Vagina (tissue), 2 donors: Measurements from ENCODE around the gene LYZ. TPM values are rescaled to one million over a fixed set of nuclear protein-coding genes. Genes with fewer than 3 reads are reported as not detected.

Experiments
- DNase-seq, 2 donors: peaks; one replicate each; pipeline ENCODE4 v3.0.0-alpha.2; 2017; ENCODE audit errors: extremely low spot score in 2 of 2
- H3K27ac ChIP-seq: fragments of 200-600 bp; sonication (generic); one replicate; pipeline ENCODE4 v1.5.1; 2019
- H3K27me3 ChIP-seq: fragments of 200-600 bp; sonication (generic); one replicate; pipeline ENCODE4 v1.5.1; 2019
- H3K36me3 ChIP-seq, 2 donors: fragments of 200-600 bp; sonication (generic); one replicate each; pipeline ENCODE4 v1.5.1; 2017 to 2019
- H3K4me1 ChIP-seq: fragments of 200-600 bp; sonication (generic); one replicate; pipeline ENCODE4 v1.5.1; 2019
- H3K4me3 ChIP-seq, 2 donors: fragments of 200-600 bp; sonication (generic); 1 replicate in 1 of 2; 2 replicates in 1 of 2; pipeline ENCODE4 v1.5.1; 2016 to 2019
- H3K9me3 ChIP-seq: fragments of 200-600 bp; sonication (generic); one replicate; pipeline ENCODE4 v1.5.1; 2019
- CTCF ChIP-seq, 3 experiments: fragments of 450-650 bp in 2 of 3; fragments of 200-600 bp in 1 of 3; sonication (generic) in 1 of 3; IDR thresholded peaks; one replicate each; pipeline ENCODE4 v1.5.1; 2017 to 2019; ENCODE audit warnings: antibody characterized with exemption in 3 of 3, mild to moderate bottlenecking in 2 of 3, moderate library complexity in 2 of 3
- POLR2A ChIP-seq, 2 donors: fragments of 450-650 bp; IDR thresholded peaks; one replicate each; pipeline ENCODE4 v1.6.1; 2017; ENCODE audit warnings: antibody characterized with exemption in 2 of 2, mild to moderate bottlenecking in 2 of 2, moderate library complexity in 2 of 2
- POLR2AphosphoS5 ChIP-seq, 2 donors: sonication (generic); formaldehyde crosslinking; IDR thresholded peaks; one replicate each; pipeline ENCODE4 v1.9.0; 2017; ENCODE audit warnings: antibody characterized with exemption in 2 of 2, mild to moderate bottlenecking in 2 of 2, low read depth in 1 of 2; ENCODE audit not compliant: insufficient read depth in 1 of 2
- intact Hi-C: fragments of 100-400 bp; cut with DNase I; formaldehyde crosslinking; loops from one replicate; pipeline ENCODE4 v1.15.1; 2023
- total RNA-seq: library from RNA; depleted of rRNA; stranded (reverse); fragments of >200 nt; gene quantifications from one replicate; pipeline ENCODE4 v1.2.3, GENCODE V29; 2016

LYZ gene
- total RNA-seq, 1 donor from 2014 or later, result 15.2 TPM

- Histone ChIP-seq H3K36me3 (no peaks in the 10 kb centered on the region), H3K4me1 (no peaks in the 10 kb centered on the region), H3K4me3 (no peak overlapping the region), H3K27ac (no peak overlapping the region), H3K9me3 (no peaks in the 10 kb centered on the region), H3K27me3 (no peaks in the 10 kb centered on the region)
- TF ChIP-seq POLR2A (IDR thresholded peaks at IDR 0.05), result no peak
- no peak for TF ChIP-seq CTCF (IDR thresholded peaks at IDR 0.05)
- TF ChIP-seq POLR2AphosphoS5 (IDR thresholded peaks at IDR 0.05; ENCODE audit: insufficient read depth in 1 of 2, low read depth in 1 of 2), result no peak
- DNase-seq, result no peak
- intact Hi-C loops, result no loop called here
Observed at GRCh38 chr12:69386921-69387320, 38.7 kb downstream of the LYZ start.

- TF ChIP-seq POLR2AphosphoS5 (IDR thresholded peaks at IDR 0.05; ENCODE audit: insufficient read depth in 1 of 2, low read depth in 1 of 2), result no peak
- TF ChIP-seq CTCF (IDR thresholded peaks at IDR 0.05), result peak in 1 of 3 experiments; percentile 26
- no peak for TF ChIP-seq POLR2A (IDR thresholded peaks at IDR 0.05)
- DNase-seq, result no peak
- Histone ChIP-seq H3K27me3 (no peaks in the 10 kb centered on the region), H3K27ac (no peak overlapping the region), H3K4me1 (no peaks in the 10 kb centered on the region), H3K9me3 (no peaks in the 10 kb centered on the region), H3K4me3 (no peak overlapping the region), H3K36me3 (no peaks in the 10 kb centered on the region)
- intact Hi-C loops, result no loop called here
Observed at GRCh38 chr12:69388371-69388770, 40.2 kb downstream of the LYZ start.

GRCh38 chr12:69389831-69390230 lies 41.6 kb downstream of the LYZ start:
- Histone ChIP-seq H3K4me1 (no peaks in the 10 kb centered on the region), H3K9me3 (no peaks in the 10 kb centered on the region), H3K36me3 (no peaks in the 10 kb centered on the region), H3K4me3 (no peak overlapping the region), H3K27me3 (no peaks in the 10 kb centered on the region), H3K27ac (no peak overlapping the region)
- intact Hi-C loops, result loop anchor here (5.0 kb wide), 1 partner anchor 337 kb away; no protein-coding TSS in a partner anchor
- no peak for DNase-seq
- TF ChIP-seq POLR2AphosphoS5 (IDR thresholded peaks at IDR 0.05; ENCODE audit: insufficient read depth in 1 of 2, low read depth in 1 of 2) (no peak), POLR2A (IDR thresholded peaks at IDR 0.05) (no peak)

GRCh38 chr12:69392179-69392928 lies 44.2 kb downstream of the LYZ start:
- no peak overlapping the region for H3K4me3 ChIP-seq
- no peaks in the 10 kb centered on the region for H3K27me3 ChIP-seq
- H3K4me1 ChIP-seq, result no peaks in the 10 kb centered on the region
- H3K36me3 ChIP-seq, result no peaks in the 10 kb centered on the region
- H3K9me3 ChIP-seq, result no peaks in the 10 kb centered on the region
- DNase-seq, result no peak
- intact Hi-C loops, result loop anchor here (5.0 kb wide), 1 partner anchor 335 kb away; no protein-coding TSS in a partner anchor
- H3K27ac ChIP-seq, result no peak overlapping the region
- TF ChIP-seq CTCF (IDR thresholded peaks at IDR 0.05), result no peak
- TF ChIP-seq POLR2A (IDR thresholded peaks at IDR 0.05), result no peak
- no peak for TF ChIP-seq POLR2AphosphoS5 (IDR thresholded peaks at IDR 0.05; ENCODE audit: insufficient read depth in 1 of 2, low read depth in 1 of 2)

- H3K27ac ChIP-seq, result no peak overlapping the region
- intact Hi-C loops, result no loop called here
- no peaks in the 10 kb centered on the region for H3K4me1 ChIP-seq
- TF ChIP-seq POLR2AphosphoS5 (IDR thresholded peaks at IDR 0.05; ENCODE audit: insufficient read depth in 1 of 2, low read depth in 1 of 2) (no peak), POLR2A (IDR thresholded peaks at IDR 0.05) (no peak), CTCF (IDR thresholded peaks at IDR 0.05) (no peak)
- DNase-seq, result no peak
- no peaks in the 10 kb centered on the region for H3K27me3 ChIP-seq
- H3K36me3 ChIP-seq, result no peaks in the 10 kb centered on the region
- H3K9me3 ChIP-seq, result no peaks in the 10 kb centered on the region
- H3K4me3 ChIP-seq, result no peak overlapping the region
Observed at GRCh38 chr12:69396041-69396440, 47.9 kb downstream of the LYZ start.
